Stimulated activated naive CD8-positive, alpha-beta T cell treated with anti-CD3 and anti-CD28 coated beads, Interleukin-15, Interleukin-2, amounts not matched to agents 100 ng/mL and 50 ng/mL, for 24 hours (primary cell): ENCODE data around the gene ABCD1.
"Not testable (repeated sequence)": the region's sequence is repeated elsewhere in the genome, so short reads cannot be mapped to it uniquely, and the experiment has no call there.

ENCODE experiments used
- H3K27ac Mint-ChIP-seq: one replicate; pipeline ENCODE4 v1.8.0; 2021; ENCODE audit warnings: mild to moderate bottlenecking, mixed read lengths
- H3K27me3 Mint-ChIP-seq: one replicate; pipeline ENCODE4 v1.8.0; 2021; ENCODE audit warnings: mixed read lengths
- H3K36me3 Mint-ChIP-seq: one replicate; pipeline ENCODE4 v1.8.0; 2021; ENCODE audit warnings: low read depth, mixed read lengths
- H3K4me1 Mint-ChIP-seq: one replicate; pipeline ENCODE4 v1.8.0; 2021; ENCODE audit warnings: low read depth, mixed read lengths
- H3K4me3 Mint-ChIP-seq: one replicate; pipeline ENCODE4 v1.8.0; 2021; ENCODE audit warnings: mild to moderate bottlenecking, mixed read lengths
- H3K9me3 Mint-ChIP-seq: one replicate; pipeline ENCODE4 v1.8.0; 2021; ENCODE audit warnings: mixed read lengths

The ABCD1 gene

DNA sequence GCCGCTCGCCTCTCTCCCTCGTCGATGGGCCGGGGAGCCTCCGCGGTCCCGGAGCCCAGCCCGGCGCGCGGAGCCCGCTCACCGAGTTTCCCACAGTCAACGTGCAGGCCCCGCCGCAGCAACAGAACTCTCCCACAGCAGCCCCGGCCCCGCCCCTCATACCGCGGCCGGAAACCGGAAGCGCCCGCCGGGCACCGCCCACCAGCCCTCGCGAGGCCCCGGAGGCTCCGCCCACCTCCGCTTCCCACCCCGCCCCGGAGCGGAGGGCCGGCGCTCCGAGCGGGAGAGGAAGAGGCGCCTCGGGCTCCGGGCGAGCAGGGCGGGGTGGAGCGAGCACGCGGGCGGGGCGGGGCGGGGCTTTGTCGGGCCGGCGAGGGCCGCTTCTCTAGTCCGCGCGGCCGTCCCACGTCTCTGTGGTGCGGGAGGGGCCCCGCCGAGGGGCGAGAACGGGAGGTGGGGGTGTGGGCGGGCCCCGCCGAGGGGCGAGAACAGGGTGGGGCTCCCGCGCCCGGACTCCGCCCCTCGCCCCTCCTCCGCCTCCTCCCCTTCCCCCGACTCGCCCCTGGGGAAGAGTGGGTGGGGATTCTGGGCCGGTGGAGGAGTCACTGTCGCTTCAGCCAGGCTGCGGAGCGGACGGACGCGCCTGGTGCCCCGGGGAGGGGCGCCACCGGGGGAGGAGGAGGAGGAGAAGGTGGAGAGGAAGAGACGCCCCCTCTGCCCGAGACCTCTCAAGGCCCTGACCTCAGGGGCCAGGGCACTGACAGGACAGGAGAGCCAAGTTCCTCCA is at the start of gene ABCD1, which contains the start of gene BCAP31:
TSS of gene ABCD1 (plus strand) at position 605 of the 787 bp plus-strand sequence. CDS start 411 bp downstream, outside the sequence.
TSS of gene BCAP31 (minus strand) at position 136 of the 787 bp plus-strand sequence. CDS start 1,143 bp downstream, outside the sequence.
- H3K4me3 Mint-ChIP-seq, result peak within 1 kb of the TSS; percentile 89
- H3K27ac Mint-ChIP-seq, result peak within 1 kb of the TSS; percentile 84
- H3K27me3 Mint-ChIP-seq, result no peaks in the 10 kb centered on the region
- no peaks in the 10 kb centered on the region for H3K9me3 Mint-ChIP-seq
- peaks cover 25% of the 10 kb centered on the region for H3K4me1 Mint-ChIP-seq
- peaks cover 16% of the 10 kb centered on the region for H3K36me3 Mint-ChIP-seq

DNA sequence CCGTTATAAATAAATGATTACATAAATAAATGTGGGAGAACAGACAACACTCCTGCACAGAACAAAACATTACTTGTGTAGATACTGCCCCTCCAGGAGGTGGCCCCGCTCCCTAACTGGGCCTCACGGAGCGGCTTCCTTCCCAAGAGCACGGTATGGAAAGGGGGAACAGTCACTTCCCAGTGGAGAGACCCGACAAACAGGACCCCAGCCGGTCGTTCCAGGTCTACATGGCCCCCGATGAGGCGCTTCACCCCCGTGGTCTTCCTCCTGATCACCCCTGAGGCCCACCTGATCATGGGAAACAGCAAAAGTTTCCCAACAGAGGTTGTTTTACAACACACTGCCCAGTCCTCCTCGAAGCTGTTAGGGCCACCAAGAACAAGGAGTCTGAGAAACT is 43.5 kb upstream of the ABCD1 start:
- Mint-ChIP-seq H3K27me3 (peaks cover 3% of the 10 kb centered on the region), H3K4me1 (no peaks in the 10 kb centered on the region), H3K9me3 (no peaks in the 10 kb centered on the region), H3K27ac (no peak overlapping the region), H3K36me3 (no peaks in the 10 kb centered on the region), H3K4me3 (no peak overlapping the region)

DNA sequence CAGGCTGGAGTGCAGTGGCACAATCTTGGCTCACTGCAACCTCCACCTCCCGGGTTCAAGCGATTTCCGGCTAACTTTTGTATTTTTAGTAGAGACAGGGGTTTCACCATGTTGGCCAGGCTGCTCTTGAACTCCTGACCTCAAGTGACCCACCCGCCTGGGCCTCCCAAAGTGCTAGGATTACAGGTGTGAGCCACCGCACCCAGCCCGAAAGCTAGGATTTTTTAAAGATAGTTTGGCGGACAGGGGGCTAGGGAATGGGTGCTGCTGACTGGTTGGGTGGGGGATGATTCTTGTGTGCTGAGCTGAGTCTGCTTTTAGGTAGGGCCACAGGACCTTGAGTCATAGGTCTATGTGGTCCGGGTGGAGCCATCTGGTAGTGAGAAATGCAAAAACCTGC is 41.2 kb upstream of the ABCD1 start:
- H3K4me1 Mint-ChIP-seq, H3K9me3 Mint-ChIP-seq, H3K36me3 Mint-ChIP-seq, H3K27me3 Mint-ChIP-seq, H3K4me3 Mint-ChIP-seq, H3K27ac Mint-ChIP-seq: not testable (repeated sequence)

DNA sequence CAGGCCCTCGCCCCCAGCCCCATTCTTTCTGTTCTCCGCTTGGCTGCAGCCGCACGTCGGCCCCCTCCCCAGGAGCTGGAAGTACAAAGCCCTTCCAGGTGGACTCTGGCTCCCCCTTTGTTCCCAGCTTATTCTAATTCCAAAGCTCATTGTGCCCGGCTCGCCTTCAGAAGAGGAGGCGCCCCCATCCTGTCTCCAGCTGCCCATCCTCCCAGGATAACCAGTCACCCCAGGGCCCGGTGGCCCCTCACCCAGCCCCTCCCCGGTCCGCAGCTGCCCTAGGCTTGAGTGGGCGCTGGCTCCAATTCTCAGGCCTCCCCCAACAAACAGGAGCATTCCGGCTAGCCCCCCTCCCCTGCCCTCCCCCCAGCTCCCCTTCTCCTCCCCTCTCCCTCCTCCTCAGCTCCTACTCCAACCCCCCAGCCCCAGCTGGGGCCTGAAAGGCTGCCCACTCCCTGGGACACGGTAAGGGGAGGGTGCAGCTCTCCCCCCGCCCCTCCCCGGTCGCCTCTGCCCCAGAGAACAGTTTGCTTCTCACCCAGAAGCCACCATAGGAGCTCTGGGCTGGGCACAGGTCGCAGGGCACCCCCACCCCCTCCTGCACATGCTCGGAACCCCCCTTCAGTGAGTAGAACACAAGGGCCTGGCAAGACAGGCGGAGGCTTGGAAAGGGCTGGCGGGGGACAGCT is 40.0 kb upstream of the ABCD1 start:
- no peaks in the 10 kb centered on the region for H3K4me1 Mint-ChIP-seq
- H3K27me3 Mint-ChIP-seq, result peaks cover 6% of the 10 kb centered on the region
- H3K27ac Mint-ChIP-seq, result no peak overlapping the region
- H3K9me3 Mint-ChIP-seq, result no peaks in the 10 kb centered on the region
- H3K4me3 Mint-ChIP-seq, result no peak overlapping the region
- no peaks in the 10 kb centered on the region for H3K36me3 Mint-ChIP-seq

DNA sequence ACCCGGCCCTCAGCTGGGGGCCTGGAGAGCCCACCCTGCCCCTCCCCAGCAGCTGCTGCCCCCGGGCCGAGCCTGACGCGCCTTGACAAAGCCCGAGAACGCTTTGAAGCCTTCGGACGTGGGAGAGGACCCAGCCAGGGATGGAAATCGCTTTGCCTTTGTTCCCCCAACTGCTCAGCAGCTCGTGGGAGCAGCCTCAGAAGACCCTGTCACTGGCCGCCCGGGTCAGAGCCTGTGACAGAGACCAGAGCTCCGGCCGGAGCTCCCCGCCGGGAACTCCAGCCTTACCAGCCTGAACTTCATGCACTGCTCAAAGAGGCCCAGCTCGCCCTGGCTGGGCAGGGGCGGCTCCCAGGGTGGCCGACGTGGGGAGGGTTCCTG is 39.5 kb upstream of the ABCD1 start:
- H3K4me3 Mint-ChIP-seq, result no peak overlapping the region
- H3K27ac Mint-ChIP-seq, result no peak overlapping the region
- H3K27me3 Mint-ChIP-seq, result peaks cover 6% of the 10 kb centered on the region
- H3K9me3 Mint-ChIP-seq, result no peaks in the 10 kb centered on the region
- H3K4me1 Mint-ChIP-seq, result no peaks in the 10 kb centered on the region
- H3K36me3 Mint-ChIP-seq, result no peaks in the 10 kb centered on the region

DNA sequence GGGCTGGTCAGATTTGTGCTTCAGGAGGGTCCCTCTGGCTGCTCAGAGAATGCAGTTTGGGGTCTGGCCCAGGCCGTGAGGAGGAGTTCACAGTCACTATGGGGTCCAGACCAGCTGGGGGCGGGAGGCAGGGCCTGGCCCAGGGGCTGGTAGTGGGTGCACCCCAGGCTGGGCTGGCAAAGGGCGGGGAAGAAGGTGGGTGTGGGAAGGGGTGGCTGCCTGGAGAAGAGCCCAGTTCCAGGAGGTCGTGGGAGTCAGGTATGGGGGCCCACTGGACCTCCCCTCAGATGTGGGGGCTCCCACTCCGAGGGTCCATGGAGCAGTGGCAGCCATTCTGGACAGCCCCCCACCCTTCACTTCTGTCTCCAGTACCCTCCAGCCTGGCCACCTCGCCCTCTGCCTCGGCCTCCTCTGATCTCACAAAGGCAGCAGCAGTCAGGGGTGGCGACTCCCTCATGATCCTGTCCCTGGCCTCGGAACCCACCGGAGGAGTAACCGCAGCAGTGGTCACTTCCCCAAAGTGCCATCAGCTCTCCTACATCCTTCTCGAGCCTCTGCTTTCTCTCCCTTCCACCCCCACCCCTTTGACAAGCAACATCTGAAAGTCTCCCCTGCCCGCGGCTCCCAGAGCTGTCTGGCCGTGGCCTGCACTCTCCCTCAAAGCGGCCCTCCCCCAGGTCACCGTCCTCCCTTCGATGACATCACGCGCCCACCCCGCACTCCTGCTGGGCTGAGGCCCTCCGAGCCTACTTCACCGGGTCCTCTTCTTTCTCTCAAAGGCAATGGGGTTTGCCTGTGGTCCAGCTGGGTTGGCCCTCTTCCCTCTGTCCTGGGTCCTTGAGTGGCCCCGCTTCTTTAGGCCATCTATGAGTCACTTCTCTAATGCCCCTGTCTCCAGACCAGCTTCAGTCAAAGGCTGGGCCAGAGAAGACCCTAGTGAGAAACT is 38.6 kb upstream of the ABCD1 start:
- peaks cover 6% of the 10 kb centered on the region for H3K27me3 Mint-ChIP-seq
- H3K4me3 Mint-ChIP-seq, result no peak overlapping the region

DNA sequence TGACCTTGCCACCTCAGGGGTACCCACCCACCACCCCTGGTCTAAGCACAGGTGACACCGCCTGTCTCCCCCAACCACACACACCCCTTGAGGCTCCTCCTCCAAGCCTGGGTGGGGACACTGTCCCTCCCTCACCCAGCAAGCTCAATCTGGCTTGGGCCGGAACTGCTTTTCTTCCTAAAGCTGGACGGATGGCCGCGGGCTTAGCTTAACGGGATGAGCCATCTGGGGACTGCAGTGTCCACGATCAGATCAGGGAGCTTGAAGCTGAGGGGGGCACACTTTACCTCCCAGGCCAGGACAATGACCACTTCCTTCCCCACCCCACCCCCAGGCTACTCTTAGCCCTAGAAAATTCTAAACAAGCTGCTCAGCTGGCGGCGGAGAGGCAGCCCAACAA is 37.9 kb upstream of the ABCD1 start:
- no peaks in the 10 kb centered on the region for H3K36me3 Mint-ChIP-seq
- peaks cover 6% of the 10 kb centered on the region for H3K27me3 Mint-ChIP-seq
- no peak overlapping the region for H3K27ac Mint-ChIP-seq
- H3K4me1 Mint-ChIP-seq, result no peaks in the 10 kb centered on the region
- H3K4me3 Mint-ChIP-seq, result no peak overlapping the region
- H3K9me3 Mint-ChIP-seq, result no peaks in the 10 kb centered on the region

More for the DNA sequence above, 38.6 kb upstream of the ABCD1 start:
- no peaks in the 10 kb centered on the region for H3K9me3 Mint-ChIP-seq
- H3K36me3 Mint-ChIP-seq, result no peaks in the 10 kb centered on the region
- H3K4me1 Mint-ChIP-seq, result no peaks in the 10 kb centered on the region
- no peak overlapping the region for H3K27ac Mint-ChIP-seq

DNA sequence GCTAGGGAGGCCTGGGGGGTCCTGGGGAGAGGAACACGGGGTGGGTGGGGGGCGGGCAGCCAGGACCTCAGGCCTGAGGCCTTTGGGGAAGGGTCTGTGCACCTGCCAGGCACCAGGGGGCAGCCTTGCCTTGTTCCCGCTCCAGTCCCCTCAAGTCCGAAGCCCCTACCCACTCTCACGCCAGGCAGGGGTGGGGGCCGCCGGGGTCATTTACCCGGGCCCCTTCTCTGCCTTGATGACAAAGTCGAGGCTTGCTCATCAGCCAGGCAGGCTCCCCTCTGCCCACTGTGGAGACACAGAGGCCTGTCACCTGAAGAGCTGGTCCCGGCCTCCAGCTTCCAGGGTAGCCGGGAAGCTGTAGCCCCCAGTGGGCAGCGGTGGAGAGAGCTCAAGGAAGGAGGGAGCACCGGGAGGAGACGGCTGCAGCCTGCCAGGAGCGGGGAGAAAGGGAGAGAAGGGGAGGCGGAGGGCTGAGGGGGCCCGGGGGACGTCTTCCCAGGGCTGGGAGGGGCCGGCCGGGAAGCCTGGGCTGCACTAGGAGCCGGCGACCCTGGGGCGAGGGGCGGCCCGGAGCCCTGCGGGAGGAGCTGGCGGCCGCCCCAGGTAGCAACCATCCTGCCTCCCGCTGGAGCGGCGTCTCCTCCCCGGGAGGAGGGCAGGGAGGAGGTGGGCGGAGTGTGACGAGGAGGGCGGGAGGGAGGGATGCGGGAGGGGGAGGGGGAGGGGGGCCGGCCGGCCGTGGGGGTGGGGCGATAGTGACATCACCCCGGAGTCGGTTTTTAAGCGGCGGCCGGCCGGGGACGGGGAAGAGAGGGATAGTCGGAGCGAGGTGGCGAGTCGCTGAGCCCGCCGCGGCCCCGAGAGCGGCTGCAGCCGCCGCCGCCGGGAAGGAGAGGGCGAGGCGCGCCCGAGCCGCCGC is 37.3 kb upstream of the ABCD1 start, which contains the start of gene SLC6A8:
TSS of gene SLC6A8 (plus strand) at position 806 of the 919 bp plus-strand sequence. CDS start 649 bp downstream, outside the sequence.
- Mint-ChIP-seq H3K4me1 (no peaks in the 10 kb centered on the region), H3K4me3 (peak within 1 kb of the TSS; percentile 48), H3K9me3 (no peaks in the 10 kb centered on the region), H3K27me3 (peaks cover 6% of the 10 kb centered on the region), H3K36me3 (no peaks in the 10 kb centered on the region), H3K27ac (no peak within 1 kb of the TSS)

DNA sequence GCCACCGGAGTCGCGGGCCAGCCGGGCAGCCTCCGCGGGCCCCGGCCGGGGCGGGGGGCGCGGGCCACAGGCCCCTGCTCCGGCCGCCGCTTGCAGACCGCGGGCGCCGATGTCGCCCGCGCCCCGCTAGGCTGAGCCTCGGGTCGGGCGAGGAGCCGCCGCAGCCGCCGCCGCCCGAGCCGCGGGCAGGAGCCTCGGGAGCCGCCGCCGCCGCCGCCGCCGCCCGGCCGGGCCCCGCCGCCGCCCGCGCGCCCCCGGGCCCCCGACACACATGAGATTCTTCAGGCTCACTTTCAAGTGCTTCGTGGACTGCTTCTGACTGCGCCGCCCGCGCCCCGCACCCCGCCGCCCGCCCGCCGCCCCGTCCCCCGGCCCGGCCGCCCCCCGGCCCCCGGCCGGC is 36.6 kb upstream of the ABCD1 start:
- no peaks in the 10 kb centered on the region for H3K4me1 Mint-ChIP-seq
- H3K36me3 Mint-ChIP-seq, result no peaks in the 10 kb centered on the region
- H3K9me3 Mint-ChIP-seq, result no peaks in the 10 kb centered on the region
- H3K4me3 Mint-ChIP-seq, result no peak overlapping the region
- H3K27ac Mint-ChIP-seq, result no peak overlapping the region
- peaks cover 6% of the 10 kb centered on the region for H3K27me3 Mint-ChIP-seq

DNA sequence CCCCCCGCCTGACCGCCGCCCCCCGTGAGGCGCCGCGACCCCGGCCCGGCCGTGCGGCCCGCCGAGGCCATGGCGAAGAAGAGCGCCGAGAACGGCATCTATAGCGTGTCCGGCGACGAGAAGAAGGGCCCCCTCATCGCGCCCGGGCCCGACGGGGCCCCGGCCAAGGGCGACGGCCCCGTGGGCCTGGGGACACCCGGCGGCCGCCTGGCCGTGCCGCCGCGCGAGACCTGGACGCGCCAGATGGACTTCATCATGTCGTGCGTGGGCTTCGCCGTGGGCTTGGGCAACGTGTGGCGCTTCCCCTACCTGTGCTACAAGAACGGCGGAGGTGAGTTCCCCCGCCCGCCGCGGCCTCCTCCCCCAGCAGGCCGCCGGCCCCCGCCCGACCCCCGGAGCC is 36.1 kb upstream of the ABCD1 start:
- Mint-ChIP-seq H3K9me3 (no peaks in the 10 kb centered on the region), H3K4me1 (no peaks in the 10 kb centered on the region), H3K27ac (no peak overlapping the region), H3K4me3 (no peak overlapping the region), H3K27me3 (peaks cover 6% of the 10 kb centered on the region), H3K36me3 (no peaks in the 10 kb centered on the region)

DNA sequence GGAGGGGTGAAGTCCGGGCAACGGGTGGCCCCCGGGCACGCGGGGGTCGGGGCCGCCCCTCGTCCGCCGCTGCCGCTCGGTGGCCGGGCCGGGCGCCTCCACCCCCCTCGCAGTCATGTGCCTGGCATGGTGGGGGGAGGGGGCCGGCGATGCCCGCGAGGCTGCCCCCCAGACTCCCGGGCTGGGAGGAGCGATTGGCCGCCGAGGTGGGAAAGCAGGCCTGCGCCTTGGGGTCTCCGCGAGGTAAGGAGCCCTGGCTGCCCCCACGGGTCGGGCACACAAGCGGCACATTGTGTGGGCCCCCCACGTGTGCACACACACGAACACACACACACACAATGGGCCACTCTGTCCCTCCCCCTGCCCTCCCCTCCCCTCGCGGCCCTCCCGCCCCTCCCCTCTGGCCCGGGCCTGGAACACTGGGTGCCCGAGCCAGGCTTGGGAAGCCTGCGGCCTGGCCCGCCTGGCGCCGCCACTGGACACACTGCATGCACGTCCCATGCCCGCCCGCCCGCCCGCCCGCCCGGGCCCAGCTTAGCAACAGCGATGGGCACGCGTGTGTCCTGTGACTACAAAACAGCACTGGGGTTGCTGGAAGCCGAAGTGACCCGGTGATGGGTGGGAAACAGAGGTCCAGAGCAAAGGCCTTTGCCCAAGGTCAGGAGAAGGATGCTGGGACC is 35.6 kb upstream of the ABCD1 start:
- Mint-ChIP-seq H3K4me1 (no peaks in the 10 kb centered on the region), H3K27me3 (peaks cover 6% of the 10 kb centered on the region), H3K36me3 (no peaks in the 10 kb centered on the region), H3K4me3 (no peak overlapping the region), H3K27ac (no peak overlapping the region), H3K9me3 (no peaks in the 10 kb centered on the region)

DNA sequence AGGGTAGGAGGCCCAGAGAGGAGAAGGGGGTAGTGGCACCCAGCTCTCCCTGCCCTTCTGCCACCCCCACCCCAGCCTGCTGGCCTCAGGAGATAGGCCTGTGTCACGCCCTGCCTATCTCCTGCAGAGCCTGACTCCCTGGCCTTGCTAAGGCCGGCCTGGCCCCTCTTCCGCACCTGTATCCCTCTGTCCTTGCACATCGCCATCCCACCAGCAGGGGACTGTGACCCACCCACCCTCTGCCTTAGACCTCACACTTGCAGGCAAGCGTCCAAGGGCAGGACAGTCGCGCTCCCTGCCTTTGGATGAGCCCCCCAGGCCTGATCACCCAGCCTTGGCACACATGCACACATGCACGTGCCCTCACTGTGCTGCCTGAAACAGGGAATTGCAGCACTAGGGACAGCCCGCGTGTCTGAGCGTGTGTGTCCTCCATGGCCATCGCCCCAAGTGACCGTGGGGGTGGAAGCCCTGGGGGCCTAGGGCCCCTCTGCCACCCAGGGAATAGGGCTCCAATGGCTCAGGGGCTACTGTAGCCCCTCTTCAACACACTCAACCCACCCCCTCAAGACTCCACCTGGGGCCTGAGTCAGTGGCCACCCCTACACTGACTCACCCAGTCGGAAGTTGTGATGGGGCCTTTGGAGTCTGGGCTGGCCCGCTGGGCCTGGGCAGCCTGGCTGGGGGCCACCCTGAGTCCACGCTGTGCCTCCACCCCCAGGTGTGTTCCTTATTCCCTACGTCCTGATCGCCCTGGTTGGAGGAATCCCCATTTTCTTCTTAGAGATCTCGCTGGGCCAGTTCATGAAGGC is 34.8 kb upstream of the ABCD1 start:
- Mint-ChIP-seq H3K36me3 (no peaks in the 10 kb centered on the region), H3K9me3 (no peaks in the 10 kb centered on the region), H3K4me3 (no peak overlapping the region), H3K27me3 (peaks cover 6% of the 10 kb centered on the region), H3K27ac (no peak overlapping the region), H3K4me1 (no peaks in the 10 kb centered on the region)

DNA sequence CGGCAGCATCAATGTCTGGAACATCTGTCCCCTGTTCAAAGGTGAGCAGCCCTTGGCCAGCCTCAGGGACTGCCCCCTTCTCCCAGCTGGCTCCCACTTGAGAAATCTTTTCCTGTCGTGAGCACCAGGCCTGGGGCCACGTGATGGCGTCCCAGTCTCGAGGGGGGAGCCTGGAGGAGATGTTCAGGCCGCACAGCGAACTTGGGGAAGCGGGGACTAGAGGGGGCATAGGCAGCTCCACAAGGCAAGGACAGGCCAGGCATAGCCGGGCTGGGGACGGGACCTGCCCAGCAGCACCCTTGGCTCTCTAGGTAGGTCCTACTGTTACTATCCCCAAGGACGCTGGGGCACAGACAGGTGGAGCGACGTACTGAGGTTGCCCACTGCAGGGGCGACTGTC is 34.2 kb upstream of the ABCD1 start:
- no peaks in the 10 kb centered on the region for H3K36me3 Mint-ChIP-seq
- no peak overlapping the region for H3K27ac Mint-ChIP-seq
- no peaks in the 10 kb centered on the region for H3K4me1 Mint-ChIP-seq
- peaks cover 6% of the 10 kb centered on the region for H3K27me3 Mint-ChIP-seq
- H3K9me3 Mint-ChIP-seq, result no peaks in the 10 kb centered on the region
- no peak overlapping the region for H3K4me3 Mint-ChIP-seq
